GM23338 (cell line): ENCODE measurements around the gene CPNE5. TPM values are rescaled to one million over a fixed set of nuclear protein-coding genes. Genes with fewer than 3 reads are reported as not detected.

Experiments used
- EZH2 ChIP-seq: fragments of 200-600 bp; sonication (generic); IDR thresholded peaks from one replicate; pipeline ENCODE4 v1.8.0; 2017; ENCODE audit warnings: antibody characterized with exemption, mild to moderate bottlenecking, low read depth; ENCODE audit not compliant: unreplicated experiment
- NANOG ChIP-seq: IDR thresholded peaks from 2 replicates; pipeline ENCODE4 v1.6.1; 2016; ENCODE audit warnings: antibody characterized with exemption, borderline replicate concordance
- polyA plus RNA-seq: library from polyadenylated mRNA; unstranded; fragments of >200 nt; fragmentation: Nextera tagmentation; extraction: Ambion mirVana; gene quantifications from 2 replicates; pipeline ENCODE4 v1.2.1, GENCODE V29; 2016
- total RNA-seq: library from RNA; depleted of rRNA; stranded (reverse); fragments of >200 nt; shearing (Covaris generic); gene quantifications from 2 replicates; pipeline ENCODE4 v1.2.3, GENCODE V29; 2014
- TF ChIP-seq, protein P1 (sequence below): fragments of 250-450 bp; sonication (Bioruptor Pico); IDR thresholded peaks from 2 replicates; pipeline ENCODE4 v1.5.0; 2020; ENCODE audit warnings: mild to moderate bottlenecking, moderate library complexity
- TF ChIP-seq, protein P2 (sequence below): IDR thresholded peaks from one replicate; pipeline ENCODE4 v1.6.1; 2018; ENCODE audit warnings: antibody characterized with exemption; ENCODE audit not compliant: unreplicated experiment
- TF ChIP-seq, protein P3 (sequence below), 2 experiments: fragments of 200-600 bp in 1 of 2; sonication (generic) in 1 of 2; conservative IDR thresholded peaks; 2 replicates each; pipeline versions ENCODE4 v1.5.1 to v1.6.1; 2016 to 2017; ENCODE audit warnings: antibody characterized with exemption in 2 of 2, low read depth in 2 of 2, mild to moderate bottlenecking in 2 of 2, moderate library complexity in 1 of 2

CPNE5 gene
- total and polyA plus RNA-seq, 2 experiments from 2014 or later: 0.14 to 0.42 TPM

DNA sequence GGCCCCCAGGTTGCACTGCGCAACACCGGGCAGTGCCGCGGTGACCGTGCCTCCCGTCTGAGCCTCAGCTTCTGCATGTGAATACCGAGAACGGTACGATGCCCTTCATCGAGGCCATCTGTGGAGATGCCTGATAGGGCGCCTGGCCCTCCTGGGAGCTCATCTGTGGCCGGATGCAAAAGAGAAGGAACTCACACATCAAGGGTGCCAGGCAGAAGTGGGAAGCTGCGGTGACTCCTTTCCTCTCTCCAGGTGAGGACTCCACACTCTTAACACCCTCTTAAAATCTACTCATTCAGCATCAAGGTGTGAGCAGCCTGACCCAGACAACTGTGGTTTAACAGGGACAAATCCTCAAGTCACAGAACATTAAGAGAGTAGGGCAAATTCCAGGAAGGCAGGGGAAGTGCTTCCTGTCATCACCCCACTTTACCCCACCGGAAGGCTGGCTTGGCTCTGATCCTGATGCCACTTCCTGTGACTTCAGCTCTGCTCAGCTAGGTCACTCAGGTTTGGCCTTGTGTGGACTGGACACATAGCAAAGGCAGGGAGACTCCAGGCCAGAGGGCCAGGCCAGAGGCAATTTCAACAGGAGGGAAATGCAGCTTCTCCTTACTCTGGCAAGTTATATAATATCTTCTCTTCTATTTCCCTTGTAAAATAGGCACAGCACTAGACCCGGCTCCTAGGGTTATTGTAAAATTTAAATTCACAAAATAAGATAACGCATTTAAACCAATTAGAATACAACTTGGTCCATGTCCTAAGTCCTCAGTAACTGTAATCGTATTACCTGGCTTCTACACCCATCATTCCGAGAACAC is 69.4 kb downstream of the CPNE5 start (continued):
- TF ChIP-seq, protein P1, sequence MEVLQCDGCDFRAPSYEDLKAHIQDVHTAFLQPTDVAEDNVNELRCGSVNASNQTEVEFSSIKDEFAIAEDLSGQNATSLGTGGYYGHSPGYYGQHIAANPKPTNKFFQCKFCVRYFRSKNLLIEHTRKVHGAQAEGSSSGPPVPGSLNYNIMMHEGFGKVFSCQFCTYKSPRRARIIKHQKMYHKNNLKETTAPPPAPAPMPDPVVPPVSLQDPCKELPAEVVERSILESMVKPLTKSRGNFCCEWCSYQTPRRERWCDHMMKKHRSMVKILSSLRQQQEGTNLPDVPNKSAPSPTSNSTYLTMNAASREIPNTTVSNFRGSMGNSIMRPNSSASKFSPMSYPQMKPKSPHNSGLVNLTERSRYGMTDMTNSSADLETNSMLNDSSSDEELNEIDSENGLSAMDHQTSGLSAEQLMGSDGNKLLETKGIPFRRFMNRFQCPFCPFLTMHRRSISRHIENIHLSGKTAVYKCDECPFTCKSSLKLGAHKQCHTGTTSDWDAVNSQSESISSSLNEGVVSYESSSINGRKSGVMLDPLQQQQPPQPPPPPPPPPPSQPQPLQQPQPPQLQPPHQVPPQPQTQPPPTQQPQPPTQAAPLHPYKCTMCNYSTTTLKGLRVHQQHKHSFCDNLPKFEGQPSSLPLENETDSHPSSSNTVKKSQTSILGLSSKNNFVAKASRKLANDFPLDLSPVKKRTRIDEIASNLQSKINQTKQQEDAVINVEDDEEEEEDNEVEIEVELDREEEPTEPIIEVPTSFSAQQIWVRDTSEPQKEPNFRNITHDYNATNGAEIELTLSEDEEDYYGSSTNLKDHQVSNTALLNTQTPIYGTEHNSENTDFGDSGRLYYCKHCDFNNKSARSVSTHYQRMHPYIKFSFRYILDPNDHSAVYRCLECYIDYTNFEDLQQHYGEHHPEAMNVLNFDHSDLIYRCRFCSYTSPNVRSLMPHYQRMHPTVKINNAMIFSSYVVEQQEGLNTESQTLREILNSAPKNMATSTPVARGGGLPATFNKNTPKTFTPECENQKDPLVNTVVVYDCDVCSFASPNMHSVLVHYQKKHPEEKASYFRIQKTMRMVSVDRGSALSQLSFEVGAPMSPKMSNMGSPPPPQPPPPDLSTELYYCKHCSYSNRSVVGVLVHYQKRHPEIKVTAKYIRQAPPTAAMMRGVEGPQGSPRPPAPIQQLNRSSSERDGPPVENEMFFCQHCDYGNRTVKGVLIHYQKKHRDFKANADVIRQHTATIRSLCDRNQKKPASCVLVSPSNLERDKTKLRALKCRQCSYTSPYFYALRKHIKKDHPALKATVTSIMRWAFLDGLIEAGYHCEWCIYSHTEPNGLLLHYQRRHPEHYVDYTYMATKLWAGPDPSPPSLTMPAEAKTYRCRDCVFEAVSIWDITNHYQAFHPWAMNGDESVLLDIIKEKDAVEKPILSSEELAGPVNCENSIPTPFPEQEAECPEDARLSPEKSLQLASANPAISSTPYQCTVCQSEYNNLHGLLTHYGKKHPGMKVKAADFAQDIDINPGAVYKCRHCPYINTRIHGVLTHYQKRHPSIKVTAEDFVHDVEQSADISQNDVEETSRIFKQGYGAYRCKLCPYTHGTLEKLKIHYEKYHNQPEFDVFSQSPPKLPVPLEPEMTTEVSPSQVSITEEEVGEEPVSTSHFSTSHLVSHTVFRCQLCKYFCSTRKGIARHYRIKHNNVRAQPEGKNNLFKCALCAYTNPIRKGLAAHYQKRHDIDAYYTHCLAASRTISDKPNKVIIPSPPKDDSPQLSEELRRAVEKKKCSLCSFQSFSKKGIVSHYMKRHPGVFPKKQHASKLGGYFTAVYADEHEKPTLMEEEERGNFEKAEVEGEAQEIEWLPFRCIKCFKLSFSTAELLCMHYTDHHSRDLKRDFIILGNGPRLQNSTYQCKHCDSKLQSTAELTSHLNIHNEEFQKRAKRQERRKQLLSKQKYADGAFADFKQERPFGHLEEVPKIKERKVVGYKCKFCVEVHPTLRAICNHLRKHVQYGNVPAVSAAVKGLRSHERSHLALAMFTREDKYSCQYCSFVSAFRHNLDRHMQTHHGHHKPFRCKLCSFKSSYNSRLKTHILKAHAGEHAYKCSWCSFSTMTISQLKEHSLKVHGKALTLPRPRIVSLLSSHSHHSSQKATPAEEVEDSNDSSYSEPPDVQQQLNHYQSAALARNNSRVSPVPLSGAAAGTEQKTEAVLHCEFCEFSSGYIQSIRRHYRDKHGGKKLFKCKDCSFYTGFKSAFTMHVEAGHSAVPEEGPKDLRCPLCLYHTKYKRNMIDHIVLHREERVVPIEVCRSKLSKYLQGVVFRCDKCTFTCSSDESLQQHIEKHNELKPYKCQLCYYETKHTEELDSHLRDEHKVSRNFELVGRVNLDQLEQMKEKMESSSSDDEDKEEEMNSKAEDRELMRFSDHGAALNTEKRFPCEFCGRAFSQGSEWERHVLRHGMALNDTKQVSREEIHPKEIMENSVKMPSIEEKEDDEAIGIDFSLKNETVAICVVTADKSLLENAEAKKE (CRISPR knock-in tag): no peak
- TF ChIP-seq NANOG: no peak
- TF ChIP-seq EZH2: no peak
- TF ChIP-seq, protein P2, sequence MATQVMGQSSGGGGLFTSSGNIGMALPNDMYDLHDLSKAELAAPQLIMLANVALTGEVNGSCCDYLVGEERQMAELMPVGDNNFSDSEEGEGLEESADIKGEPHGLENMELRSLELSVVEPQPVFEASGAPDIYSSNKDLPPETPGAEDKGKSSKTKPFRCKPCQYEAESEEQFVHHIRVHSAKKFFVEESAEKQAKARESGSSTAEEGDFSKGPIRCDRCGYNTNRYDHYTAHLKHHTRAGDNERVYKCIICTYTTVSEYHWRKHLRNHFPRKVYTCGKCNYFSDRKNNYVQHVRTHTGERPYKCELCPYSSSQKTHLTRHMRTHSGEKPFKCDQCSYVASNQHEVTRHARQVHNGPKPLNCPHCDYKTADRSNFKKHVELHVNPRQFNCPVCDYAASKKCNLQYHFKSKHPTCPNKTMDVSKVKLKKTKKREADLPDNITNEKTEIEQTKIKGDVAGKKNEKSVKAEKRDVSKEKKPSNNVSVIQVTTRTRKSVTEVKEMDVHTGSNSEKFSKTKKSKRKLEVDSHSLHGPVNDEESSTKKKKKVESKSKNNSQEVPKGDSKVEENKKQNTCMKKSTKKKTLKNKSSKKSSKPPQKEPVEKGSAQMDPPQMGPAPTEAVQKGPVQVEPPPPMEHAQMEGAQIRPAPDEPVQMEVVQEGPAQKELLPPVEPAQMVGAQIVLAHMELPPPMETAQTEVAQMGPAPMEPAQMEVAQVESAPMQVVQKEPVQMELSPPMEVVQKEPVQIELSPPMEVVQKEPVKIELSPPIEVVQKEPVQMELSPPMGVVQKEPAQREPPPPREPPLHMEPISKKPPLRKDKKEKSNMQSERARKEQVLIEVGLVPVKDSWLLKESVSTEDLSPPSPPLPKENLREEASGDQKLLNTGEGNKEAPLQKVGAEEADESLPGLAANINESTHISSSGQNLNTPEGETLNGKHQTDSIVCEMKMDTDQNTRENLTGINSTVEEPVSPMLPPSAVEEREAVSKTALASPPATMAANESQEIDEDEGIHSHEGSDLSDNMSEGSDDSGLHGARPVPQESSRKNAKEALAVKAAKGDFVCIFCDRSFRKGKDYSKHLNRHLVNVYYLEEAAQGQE: no peak
- TF ChIP-seq, protein P3, sequence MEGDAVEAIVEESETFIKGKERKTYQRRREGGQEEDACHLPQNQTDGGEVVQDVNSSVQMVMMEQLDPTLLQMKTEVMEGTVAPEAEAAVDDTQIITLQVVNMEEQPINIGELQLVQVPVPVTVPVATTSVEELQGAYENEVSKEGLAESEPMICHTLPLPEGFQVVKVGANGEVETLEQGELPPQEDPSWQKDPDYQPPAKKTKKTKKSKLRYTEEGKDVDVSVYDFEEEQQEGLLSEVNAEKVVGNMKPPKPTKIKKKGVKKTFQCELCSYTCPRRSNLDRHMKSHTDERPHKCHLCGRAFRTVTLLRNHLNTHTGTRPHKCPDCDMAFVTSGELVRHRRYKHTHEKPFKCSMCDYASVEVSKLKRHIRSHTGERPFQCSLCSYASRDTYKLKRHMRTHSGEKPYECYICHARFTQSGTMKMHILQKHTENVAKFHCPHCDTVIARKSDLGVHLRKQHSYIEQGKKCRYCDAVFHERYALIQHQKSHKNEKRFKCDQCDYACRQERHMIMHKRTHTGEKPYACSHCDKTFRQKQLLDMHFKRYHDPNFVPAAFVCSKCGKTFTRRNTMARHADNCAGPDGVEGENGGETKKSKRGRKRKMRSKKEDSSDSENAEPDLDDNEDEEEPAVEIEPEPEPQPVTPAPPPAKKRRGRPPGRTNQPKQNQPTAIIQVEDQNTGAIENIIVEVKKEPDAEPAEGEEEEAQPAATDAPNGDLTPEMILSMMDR (conservative IDR thresholded peaks at IDR 0.05; ENCODE audit: low read depth in 2 of 2): no peak
